Heart left ventricle (tissue), 13 donors: Measurements from ENCODE around the gene NDOR1.

Experiments used
- POLR2A ChIP-seq, 2 donors: fragments of 450-650 bp; IDR thresholded peaks; one replicate each; pipeline ENCODE4 v1.6.1; 2017; ENCODE audit warnings: antibody characterized with exemption in 2 of 2, mild to moderate bottlenecking in 2 of 2, moderate library complexity in 2 of 2
- TF ChIP-seq, protein P1 (sequence below), 12 donors: fragments of 200-600 bp; sonication (generic) in 4 of 12; IDR thresholded peaks; one replicate each; pipeline versions ENCODE4 v1.5.0 to v1.8.0; 2018 to 2022; ENCODE audit warnings: antibody characterized with exemption in 12 of 12, mild to moderate bottlenecking in 5 of 12
- donor health status: ischemic (EF 13 %, LVEDD 7.1; RV severe dilation, severe dysfunction).
- donor health status: DM: no; HTN: yes; CAD: no.
- donor health status: DM: no; HTN: no; CAD: no.
- donor health status: ischemic (EF 25% LVEDD 6.9; RV normal size, moderate dysfunction).
- donor health status: ischemic (EF 25% LVEDD 5.7; RV mildly dilated, moderate dysfunction).
- donor health status: ischemic (EF 35%, LVEDD 5.7; RV mildly dilated, moderate dysfunction).
- donor health status: nonischemic (EF 11% LVEDD 7.7; RV severe dilation, severe dysfunction).
- donor health status: DM: yes; HTN: yes; CAD: no.
- donor health status: PGD.
- donor health status: ischemic (EF 29% LVEDD 5.4; RV normal size, mild dysfunction).
- donor health status: nonischemic (EF 23%, LVEDD 6.1; RV moderate dilation, normal function).

DNA sequence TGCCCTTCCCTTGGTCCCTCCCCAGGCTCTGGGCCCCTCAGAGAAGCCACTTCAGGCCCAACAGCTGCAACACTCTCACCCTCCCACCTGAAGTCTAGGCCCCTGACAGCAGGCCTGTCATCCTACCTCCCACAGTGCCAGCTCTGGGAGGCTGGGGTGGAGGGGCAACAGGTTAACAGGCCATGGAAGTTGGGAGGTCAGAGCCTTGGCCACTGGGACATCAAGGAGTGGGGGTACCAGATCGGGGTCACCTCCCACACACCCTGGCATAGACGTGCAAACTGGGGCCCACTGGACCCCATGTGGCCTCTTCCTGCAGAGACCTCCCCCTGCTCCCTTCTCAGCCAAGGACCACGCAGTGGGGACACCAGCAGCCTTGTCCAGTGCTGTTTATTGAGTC lies 14.3 kb upstream of the NDOR1 start:
- no peak for TF ChIP-seq POLR2A (IDR thresholded peaks at IDR 0.05)
- TF ChIP-seq, protein P1, sequence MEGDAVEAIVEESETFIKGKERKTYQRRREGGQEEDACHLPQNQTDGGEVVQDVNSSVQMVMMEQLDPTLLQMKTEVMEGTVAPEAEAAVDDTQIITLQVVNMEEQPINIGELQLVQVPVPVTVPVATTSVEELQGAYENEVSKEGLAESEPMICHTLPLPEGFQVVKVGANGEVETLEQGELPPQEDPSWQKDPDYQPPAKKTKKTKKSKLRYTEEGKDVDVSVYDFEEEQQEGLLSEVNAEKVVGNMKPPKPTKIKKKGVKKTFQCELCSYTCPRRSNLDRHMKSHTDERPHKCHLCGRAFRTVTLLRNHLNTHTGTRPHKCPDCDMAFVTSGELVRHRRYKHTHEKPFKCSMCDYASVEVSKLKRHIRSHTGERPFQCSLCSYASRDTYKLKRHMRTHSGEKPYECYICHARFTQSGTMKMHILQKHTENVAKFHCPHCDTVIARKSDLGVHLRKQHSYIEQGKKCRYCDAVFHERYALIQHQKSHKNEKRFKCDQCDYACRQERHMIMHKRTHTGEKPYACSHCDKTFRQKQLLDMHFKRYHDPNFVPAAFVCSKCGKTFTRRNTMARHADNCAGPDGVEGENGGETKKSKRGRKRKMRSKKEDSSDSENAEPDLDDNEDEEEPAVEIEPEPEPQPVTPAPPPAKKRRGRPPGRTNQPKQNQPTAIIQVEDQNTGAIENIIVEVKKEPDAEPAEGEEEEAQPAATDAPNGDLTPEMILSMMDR (IDR thresholded peaks at IDR 0.05), result no peak
